Stimulated activated CD8-positive, alpha-beta memory T cell treated with anti-CD3 and anti-CD28 coated beads, Interleukin-2, amount 100 ng/mL, for 1 hour (primary cell): ENCODE measurements around the gene ARHGEF7.

Source experiments
- DNase-seq, 2 donors: peaks; one replicate each; pipeline ENCODE4 v3.0.0-alpha.2; 2020; ENCODE audit warnings: low read depth in 2 of 2

Gene ARHGEF7

DNA sequence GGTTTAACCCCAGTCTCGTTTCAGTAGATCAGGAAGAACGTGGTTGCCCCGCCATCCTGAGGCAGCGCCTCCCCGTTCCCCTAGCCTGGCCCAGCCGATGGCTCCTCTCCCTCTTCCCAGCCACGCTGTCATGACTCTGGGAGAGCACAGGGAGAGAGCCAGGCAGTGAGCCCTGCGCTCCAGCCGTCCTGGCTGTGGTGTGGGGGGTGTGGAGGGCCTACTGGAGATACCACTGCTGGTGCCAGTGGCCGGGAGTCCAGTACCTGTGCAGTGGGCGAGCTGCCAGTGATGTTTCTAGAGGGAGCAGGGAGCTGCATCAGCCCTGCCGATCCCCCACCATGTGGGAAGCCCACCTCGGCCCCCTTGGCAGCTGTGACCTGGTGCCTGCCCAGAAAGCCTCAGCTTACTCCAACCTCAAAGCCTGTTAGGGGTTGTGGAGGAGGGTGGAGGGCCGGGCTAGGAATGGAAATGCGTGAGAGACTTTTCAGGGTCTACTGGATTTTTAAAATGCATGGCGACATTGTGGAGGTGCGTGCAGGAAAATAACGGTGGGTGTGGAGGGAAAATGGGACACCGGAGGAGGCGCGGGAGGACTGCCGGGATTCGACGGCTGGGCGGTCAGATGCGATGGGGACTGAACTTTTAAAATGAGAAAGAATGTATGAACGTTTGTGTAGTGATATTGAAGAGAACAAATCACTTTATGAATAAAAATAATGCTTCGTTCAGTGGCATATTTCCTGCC, 210.2 kb downstream of the ARHGEF7 start:
- no peak for DNase-seq

DNA sequence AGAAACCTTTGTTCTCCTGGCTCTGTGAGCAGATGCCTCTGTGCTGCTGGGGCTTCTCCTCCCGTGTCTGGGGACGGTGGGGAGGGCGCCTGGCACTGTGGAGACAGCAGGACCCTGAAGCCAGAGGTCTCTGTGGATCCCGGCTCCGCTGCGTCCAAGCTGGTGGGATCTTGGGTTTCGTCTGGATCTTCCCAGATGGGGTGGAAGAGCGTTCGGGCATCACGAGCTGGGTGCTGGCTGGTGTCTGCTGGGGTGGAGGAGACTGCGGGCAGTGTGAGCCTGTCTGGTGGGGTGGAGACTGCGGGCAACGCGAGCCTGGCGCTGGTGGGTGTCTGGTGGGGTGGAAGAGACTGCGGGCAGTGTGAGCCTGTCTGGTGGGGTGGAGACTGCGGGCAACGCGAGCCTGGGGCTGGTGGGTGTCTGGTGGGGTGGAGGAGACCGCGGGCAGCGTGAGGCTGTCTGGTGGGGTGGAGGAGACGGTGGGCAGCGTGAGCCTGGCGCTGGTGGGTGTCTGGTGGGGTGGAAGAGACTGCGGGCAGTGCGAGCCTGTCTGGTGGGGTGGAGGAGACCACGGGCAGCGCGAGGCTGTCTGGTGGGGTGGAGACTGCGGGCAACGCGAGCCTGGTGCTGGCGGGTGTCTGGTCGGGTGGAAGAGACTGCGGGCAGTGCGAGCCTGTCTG, 211.0 kb downstream of the ARHGEF7 start:
- DNase-seq = no peak

- no peak for DNase-seq
These were observed 211.5 kb downstream of the ARHGEF7 start for GRCh38 chr13:111326621-111326965.

DNA sequence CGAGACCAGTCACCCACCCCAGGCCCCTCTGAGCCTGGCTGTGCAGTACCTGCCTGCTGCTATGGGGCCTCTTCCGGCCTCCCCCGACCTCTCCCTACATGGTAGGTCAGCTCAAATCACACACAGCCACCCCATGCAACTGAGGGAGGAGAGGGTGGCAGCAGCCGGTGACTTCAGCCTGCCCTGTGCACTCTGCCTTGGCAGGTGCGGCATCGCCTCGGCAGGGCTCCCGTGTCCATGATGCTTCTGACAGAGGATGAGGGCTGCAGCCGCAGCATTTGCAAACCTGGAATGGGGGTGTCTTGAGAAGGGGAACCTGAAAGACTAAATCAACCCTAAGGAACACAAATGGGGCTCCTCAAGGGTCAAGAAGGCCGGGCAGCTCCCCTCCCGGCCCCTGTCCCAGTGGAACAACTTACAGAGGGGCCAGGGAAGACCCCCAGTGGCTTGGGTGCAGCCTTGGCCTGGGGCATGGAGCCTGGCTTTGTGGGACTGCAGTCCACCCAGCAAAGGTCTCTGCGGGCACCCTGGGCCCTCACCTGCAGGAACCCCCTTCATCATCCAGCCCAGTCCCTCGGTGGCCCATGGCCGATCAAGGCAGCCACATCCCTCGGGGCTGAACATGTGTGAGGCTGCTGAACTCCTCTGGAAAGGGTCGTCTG, 212.0 kb downstream of the ARHGEF7 start:
- no peak for DNase-seq

GRCh38 chr13:111327730-111328573, 212.8 kb downstream of the ARHGEF7 start:
- no peak for DNase-seq

DNA sequence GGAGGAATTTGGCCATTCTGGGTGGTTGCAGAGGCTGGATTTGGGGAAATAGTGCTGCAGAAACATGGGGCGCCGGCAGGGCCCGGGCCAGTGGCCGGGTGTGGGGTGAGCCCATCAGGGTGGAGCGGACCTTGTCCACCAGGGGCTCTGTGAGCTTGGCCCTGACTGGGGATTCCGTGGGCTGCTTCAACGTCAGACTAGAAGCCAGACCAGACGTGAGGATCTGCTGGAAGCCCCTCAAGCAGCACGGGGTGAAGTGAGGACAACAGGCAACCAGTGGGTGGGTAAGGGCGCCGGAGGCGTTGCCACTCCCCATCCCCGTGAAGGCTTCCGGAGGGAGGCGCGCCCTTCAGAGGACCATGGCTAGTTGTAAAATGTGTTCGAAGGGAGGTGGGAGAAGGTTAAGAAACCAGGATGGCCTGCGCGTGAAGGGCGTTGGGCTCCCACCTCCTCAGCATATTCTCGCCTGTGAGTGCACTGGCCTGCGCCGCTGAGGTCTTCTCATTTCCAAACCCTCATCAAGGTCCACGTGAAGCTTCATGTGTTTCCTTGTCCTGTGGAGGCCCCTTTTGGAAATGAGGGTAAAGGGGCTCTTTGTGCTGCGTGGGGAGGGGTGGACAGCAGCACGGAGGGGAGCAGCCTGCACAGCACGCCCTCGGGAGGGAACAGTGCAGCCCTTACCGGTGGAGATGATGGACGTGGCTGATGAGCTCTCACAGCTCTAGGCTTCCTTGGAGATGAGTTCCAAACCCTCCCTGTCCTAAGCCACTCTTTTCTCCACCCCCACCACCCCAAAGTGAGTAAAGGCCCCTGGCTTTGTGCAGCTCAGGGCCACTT, 213.7 kb downstream of the ARHGEF7 start:
- no peak for DNase-seq

GRCh38 chr13:111329641-111330040, 214.5 kb downstream of the ARHGEF7 start:
- DNase-seq = no peak

DNA sequence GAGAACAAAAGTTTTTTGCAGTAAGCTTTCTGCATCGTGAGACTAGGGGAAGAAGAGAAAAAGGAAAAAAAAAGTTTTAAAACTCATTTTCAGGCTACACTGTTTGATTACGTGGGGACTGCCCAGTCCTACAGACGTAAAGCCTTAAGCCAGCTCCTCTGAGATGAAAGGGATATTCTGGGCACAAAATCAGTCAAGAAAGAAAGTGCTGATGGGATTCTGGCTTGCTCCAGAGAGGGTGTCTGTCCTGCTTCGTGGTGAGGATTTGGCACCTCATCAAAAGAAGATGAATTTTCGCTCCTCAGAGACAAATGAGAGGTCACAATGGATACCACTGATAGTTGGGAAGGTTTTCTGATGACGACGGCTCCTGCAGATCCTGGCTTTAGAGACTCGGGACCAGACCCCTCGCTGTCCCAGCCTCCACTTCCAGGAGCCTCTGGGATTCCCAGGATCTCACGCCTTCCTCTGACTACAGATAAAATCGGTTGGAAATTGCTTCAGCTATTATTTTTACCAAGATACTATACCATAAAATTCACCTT, 215.0 kb downstream of the ARHGEF7 start:
- DNase-seq = no peak

- DNase-seq = no peak
These were observed 220.2 kb downstream of the ARHGEF7 start for GRCh38 chr13:111335298-111335697.

DNA sequence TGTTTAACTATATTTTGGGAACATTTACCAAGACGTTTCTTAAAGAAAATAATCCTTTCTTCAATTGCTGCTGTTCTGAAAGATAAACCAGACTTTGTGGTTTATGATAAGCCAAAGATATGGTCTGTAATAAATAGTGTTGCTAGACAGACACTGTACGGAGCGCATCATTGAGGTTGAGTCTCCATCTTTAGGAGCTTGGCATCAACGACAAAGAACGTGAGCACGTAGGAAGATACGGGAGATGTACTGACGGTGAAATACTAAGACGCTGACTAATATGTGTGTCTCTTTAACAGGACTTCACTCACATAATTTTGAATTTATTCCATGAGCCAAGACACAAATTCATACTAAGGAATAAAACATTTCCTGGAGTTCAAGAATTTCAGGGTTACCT, 221.6 kb downstream of the ARHGEF7 start:
- DNase-seq = no peak

- DNase-seq = no peak
These were observed 222.1 kb downstream of the ARHGEF7 start for GRCh38 chr13:111337206-111337605.

GRCh38 chr13:111337741-111338140, 222.6 kb downstream of the ARHGEF7 start:
- no peak for DNase-seq

GRCh38 chr13:111338841-111339240, 223.7 kb downstream of the ARHGEF7 start:
- DNase-seq = no peak

GRCh38 chr13:111339366-111340143, 224.4 kb downstream of the ARHGEF7 start:
- no peak for DNase-seq

GRCh38 chr13:111341886-111342285, 226.8 kb downstream of the ARHGEF7 start:
- DNase-seq = no peak

GRCh38 chr13:111342721-111343120, 227.6 kb downstream of the ARHGEF7 start:
- DNase-seq = no peak

DNA sequence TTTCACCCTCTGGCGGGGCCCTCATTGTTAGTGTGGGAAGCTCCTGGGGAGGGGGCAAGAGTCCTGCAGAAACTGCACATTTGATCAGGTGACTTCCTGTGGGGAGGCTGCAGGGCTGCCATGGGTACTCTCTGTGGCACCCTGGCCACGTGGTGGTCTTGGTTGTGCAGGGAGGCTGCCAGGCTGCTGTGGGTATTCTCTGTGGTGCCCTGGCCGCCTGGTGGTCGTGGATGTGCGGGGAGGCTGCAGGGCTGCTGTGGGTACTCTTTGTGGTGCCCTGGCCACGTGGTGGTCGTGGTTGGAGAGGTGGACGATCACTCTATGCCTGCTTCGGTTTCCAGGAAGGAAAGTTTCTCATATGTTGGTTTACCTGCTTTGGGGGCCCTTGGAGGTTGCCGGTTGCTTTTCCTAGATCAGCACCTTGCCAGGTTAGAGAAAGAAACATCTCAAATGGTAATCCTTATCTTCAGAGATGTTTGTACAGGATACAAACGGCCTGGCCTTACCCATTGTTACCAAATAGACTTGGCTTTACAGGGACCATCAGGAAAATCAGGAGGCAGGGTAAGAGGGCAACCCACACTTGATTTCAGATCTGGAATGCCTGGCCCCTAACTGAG, 228.2 kb downstream of the ARHGEF7 start:
- DNase-seq = no peak

- no peak for DNase-seq
These were observed 229.5 kb downstream of the ARHGEF7 start for GRCh38 chr13:111344471-111345191.

DNA sequence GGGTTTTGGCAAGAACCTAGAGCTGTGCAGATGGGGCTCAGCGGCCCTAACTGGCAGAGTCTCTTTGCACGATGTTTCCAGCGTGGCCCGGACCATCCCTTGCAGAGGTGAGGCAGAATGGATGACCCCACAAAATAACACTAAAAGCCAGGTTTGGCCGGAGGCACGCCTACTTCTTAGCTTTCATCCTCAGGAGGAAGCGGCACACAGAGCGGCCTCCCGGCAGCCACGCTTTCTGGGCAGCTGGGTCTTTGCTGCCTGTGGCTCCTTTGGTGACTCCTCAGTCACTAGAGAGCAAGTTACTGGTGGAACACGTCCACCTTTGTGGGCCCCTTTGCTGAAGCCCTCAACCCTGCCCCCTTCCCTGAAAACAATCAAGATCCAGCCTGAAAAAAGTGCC, 230.6 kb downstream of the ARHGEF7 start:
- no peak for DNase-seq
